A673 (cell line): ENCODE results near the gene MIPOL1.

Experiments used
- EZH2 ChIP-seq: fragments of 200-600 bp; sonication (generic); IDR thresholded peaks from 2 replicates; pipeline ENCODE4 v1.6.1; 2017; ENCODE audit warnings: borderline replicate concordance, low read depth, mild to moderate bottlenecking, mixed read lengths, antibody characterized with exemption, low read length; ENCODE audit not compliant: poor library complexity, severe bottlenecking
- TF ChIP-seq, protein P1 (sequence below): fragments of 300-800, 200-600 bp; sonication (generic); conservative IDR thresholded peaks from 2 replicates; pipeline ENCODE4 v1.5.1; 2017; ENCODE audit warnings: low read depth, mild to moderate bottlenecking, antibody characterized with exemption, low read length, moderate library complexity, mixed read lengths

DNA sequence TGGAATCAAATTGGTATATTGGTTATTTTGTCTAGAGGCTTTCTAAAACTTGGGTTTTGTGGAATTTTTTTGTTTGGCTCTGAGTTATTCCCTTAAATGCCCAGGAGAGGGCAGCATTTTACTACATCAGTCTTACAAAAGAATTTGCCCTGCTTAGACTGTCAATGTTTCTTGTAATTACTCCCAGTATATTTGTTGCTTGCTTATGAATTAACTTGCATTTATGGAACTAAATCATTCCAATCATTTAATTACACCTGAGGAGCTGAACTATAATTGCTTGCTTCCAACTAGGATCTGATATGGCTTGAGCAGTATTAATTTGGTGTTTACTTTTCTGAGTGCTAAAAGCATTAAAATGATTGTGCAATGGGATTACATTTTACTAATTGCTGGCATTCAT is 48.7 kb downstream of the MIPOL1 start:
- TF ChIP-seq, protein P1, sequence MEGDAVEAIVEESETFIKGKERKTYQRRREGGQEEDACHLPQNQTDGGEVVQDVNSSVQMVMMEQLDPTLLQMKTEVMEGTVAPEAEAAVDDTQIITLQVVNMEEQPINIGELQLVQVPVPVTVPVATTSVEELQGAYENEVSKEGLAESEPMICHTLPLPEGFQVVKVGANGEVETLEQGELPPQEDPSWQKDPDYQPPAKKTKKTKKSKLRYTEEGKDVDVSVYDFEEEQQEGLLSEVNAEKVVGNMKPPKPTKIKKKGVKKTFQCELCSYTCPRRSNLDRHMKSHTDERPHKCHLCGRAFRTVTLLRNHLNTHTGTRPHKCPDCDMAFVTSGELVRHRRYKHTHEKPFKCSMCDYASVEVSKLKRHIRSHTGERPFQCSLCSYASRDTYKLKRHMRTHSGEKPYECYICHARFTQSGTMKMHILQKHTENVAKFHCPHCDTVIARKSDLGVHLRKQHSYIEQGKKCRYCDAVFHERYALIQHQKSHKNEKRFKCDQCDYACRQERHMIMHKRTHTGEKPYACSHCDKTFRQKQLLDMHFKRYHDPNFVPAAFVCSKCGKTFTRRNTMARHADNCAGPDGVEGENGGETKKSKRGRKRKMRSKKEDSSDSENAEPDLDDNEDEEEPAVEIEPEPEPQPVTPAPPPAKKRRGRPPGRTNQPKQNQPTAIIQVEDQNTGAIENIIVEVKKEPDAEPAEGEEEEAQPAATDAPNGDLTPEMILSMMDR, result peak; percentile 79
- TF ChIP-seq EZH2, result no peak
